ENCODE results near the gene STMN3.
"Not testable (repeated sequence)": the region's sequence is repeated elsewhere in the genome, so short reads cannot be mapped to it uniquely, and the experiment has no call there.

The STMN3 gene

GRCh38 chr20:63657260-63657936, 4.2 kb upstream of the STMN3 start:
- DNase-seq (ENCODE audit: low read depth): no peak

- no peak for DNase-seq (ENCODE audit: low read depth)
Observed at GRCh38 chr20:63656451-63656850, 3.2 kb upstream of the STMN3 start.

- DNase-seq (ENCODE audit: low read depth): no peak
Observed at GRCh38 chr20:63655249-63655648, 2.0 kb upstream of the STMN3 start.

GRCh38 chr20:63653974-63654668, 897 bp upstream of the STMN3 start:
- no peak for DNase-seq (ENCODE audit: low read depth)

- no peak for DNase-seq (ENCODE audit: low read depth)
Observed at GRCh38 chr20:63652192-63652980, 838 bp downstream of the STMN3 start.

GRCh38 chr20:63651942-63652191, 1.4 kb downstream of the STMN3 start:
- no peak for DNase-seq (ENCODE audit: low read depth)

- not testable (repeated sequence) for DNase-seq (ENCODE audit: low read depth)
Observed at GRCh38 chr20:63650486-63650885, 2.7 kb downstream of the STMN3 start.

- no peak for DNase-seq (ENCODE audit: low read depth)
Observed at GRCh38 chr20:63648895-63649589, 4.2 kb downstream of the STMN3 start.

- DNase-seq (ENCODE audit: low read depth): no peak
Observed at GRCh38 chr20:63648190-63648589, 5.0 kb downstream of the STMN3 start.

GRCh38 chr20:63645218-63645617, 8.0 kb downstream of the STMN3 start:
- DNase-seq (ENCODE audit: low read depth): no peak

- no peak for DNase-seq (ENCODE audit: low read depth)
Observed at GRCh38 chr20:63643946-63644345, 9.3 kb downstream of the STMN3 start.

- no peak for DNase-seq (ENCODE audit: low read depth)
Observed at GRCh38 chr20:63643499-63643898, 9.7 kb downstream of the STMN3 start.

GRCh38 chr20:63642527-63643247, 10.5 kb downstream of the STMN3 start:
- DNase-seq (ENCODE audit: low read depth): no peak

GRCh38 chr20:63641792-63642523, 11.3 kb downstream of the STMN3 start:
- DNase-seq (ENCODE audit: low read depth): no peak

- DNase-seq (ENCODE audit: low read depth): no peak
Observed at GRCh38 chr20:63641146-63641791, 12.0 kb downstream of the STMN3 start.

- DNase-seq (ENCODE audit: low read depth): not testable (repeated sequence)
Observed at GRCh38 chr20:63640686-63641085, 12.5 kb downstream of the STMN3 start.

GRCh38 chr20:63640086-63640485, 13.1 kb downstream of the STMN3 start:
- no peak for DNase-seq (ENCODE audit: low read depth)

GRCh38 chr20:63639093-63639975, 13.9 kb downstream of the STMN3 start:
- DNase-seq (ENCODE audit: low read depth): no peak

GRCh38 chr20:63636752-63637628, 16.2 kb downstream of the STMN3 start:
- DNase-seq (ENCODE audit: low read depth): peak; percentile 20

Measured in GM04503 (cell line).